A549 (cell line): Measurements from ENCODE around the gene KCNG4. TPM values are rescaled to one million over a fixed set of nuclear protein-coding genes. Genes with fewer than 3 reads are reported as not detected.
A peak's percentile ranks its signal among the peaks of the same experiment; 100 is the strongest.

Experiments
- ATAC-seq, 2 experiments: fragments of 200-7000 bp in 1 of 2; fragments of >200 bp in 1 of 2; cut with Nextera tagmentation in 1 of 2; cut with Tn5 transposase in 1 of 2; 3 replicates each; pipeline versions ENCODE4 v1.8.0 to v1.9.1; 2018 to 2020; ENCODE audit warnings: mild to moderate bottlenecking in 1 of 2, moderate library complexity in 1 of 2
- CTCF ChIA-PET: fragments of 300-600 bp; sonication (Branson Sonifier 250); formaldehyde crosslinking; extraction: SDS; loops from one replicate; lab custom pipeline; 2021; ENCODE audit warnings: antibody characterized with exemption, inconsistent platforms; lab: Yijun Ruan, JAX
- POLR2A ChIA-PET: fragments of 350-600 bp; formaldehyde crosslinking; extraction: SDS; loops from one replicate; lab custom pipeline; 2021; ENCODE audit warnings: antibody characterized with exemption, inconsistent platforms; lab: Yijun Ruan, JAX
- DNase-seq, 2 experiments: peaks; one replicate each; pipeline versions ENCODE4 v3.0.0 to v3.0.0-alpha.2; 2011 to 2016; ENCODE audit warnings: low read depth in 1 of 2, low spot score in 1 of 2
- FAIRE-seq: peaks from 2 replicates; lab custom pipeline; 2011; peaks lifted over from hg19 to GRCh38; lab: Jason Lieb, UNC
- H3K27ac ChIP-seq, 2 experiments: fragments of >200 bp; sonication (Bioruptor Twin); formaldehyde crosslinking; 3 replicates each; pipeline ENCODE4 v1.5.1; 2016 to 2017
- H3K4me1 ChIP-seq: fragments of >200 bp; sonication (Bioruptor Twin); formaldehyde crosslinking; 3 replicates; pipeline ENCODE4 v1.6.1; 2016
- H3K4me2 ChIP-seq: fragments of >200 bp; sonication (Bioruptor Twin); formaldehyde crosslinking; 3 replicates; pipeline ENCODE4 v1.6.1; 2016
- H3K4me3 ChIP-seq: fragments of >200 bp; sonication (Bioruptor Twin); formaldehyde crosslinking; 3 replicates; pipeline ENCODE4 v1.5.1; 2016
- H3K9me3 ChIP-seq: fragments of >200 bp; sonication (Bioruptor Twin); formaldehyde crosslinking; 3 replicates; pipeline ENCODE4 v1.6.1; 2016
- BHLHE40 ChIP-seq: IDR thresholded peaks from 2 replicates; pipeline ENCODE4 v1.6.1; 2012; ENCODE audit warnings: low read depth, low read length, inconsistent platforms
- CBX2 ChIP-seq: fragments of 200-600 bp; sonication (generic); IDR thresholded peaks from 2 replicates; pipeline ENCODE4 v1.6.1; 2016; ENCODE audit warnings: low read depth, mild to moderate bottlenecking, borderline replicate concordance
- CBX8 ChIP-seq: fragments of 200-600 bp; sonication (generic); IDR thresholded peaks from 2 replicates; pipeline ENCODE4 v1.6.1; 2016
- CHD4 ChIP-seq: fragments of 200-600 bp; sonication (generic); IDR thresholded peaks from 2 replicates; pipeline ENCODE4 v1.6.1; 2016; ENCODE audit warnings: antibody characterized with exemption, mild to moderate bottlenecking, borderline replicate concordance
- E2F6 ChIP-seq: IDR thresholded peaks from 2 replicates; pipeline ENCODE4 v1.6.1; 2012; ENCODE audit warnings: low read depth, borderline replicate concordance
- EP300 ChIP-seq, 2 experiments: fragments of >200 bp; sonication (Bioruptor Twin); formaldehyde crosslinking; IDR thresholded peaks; 2 replicates in 1 of 2; 3 replicates in 1 of 2; pipeline ENCODE4 v1.6.1; 2016 to 2017
- ESRRA ChIP-seq: fragments of 150-350 bp; IDR thresholded peaks from 2 replicates; pipeline ENCODE4 v1.6.1; 2014; ENCODE audit warnings: mild to moderate bottlenecking, low read length, borderline replicate concordance
- FOSL2 ChIP-seq, 2 experiments: fragments of 450-650 bp in 1 of 2; fragments of >200 bp in 1 of 2; sonication (Bioruptor Twin) in 1 of 2; formaldehyde crosslinking; IDR thresholded peaks; 2 replicates each; pipeline versions ENCODE4 v1.5.0 to v1.6.1; 2016 to 2020; ENCODE audit warnings: mild to moderate bottlenecking in 1 of 2, moderate library complexity in 1 of 2
- FOXS1 ChIP-seq: fragments of 250-450 bp; sonication (Bioruptor Pico); IDR thresholded peaks from 2 replicates; pipeline ENCODE4 v1.5.0; 2020; ENCODE audit warnings: mild to moderate bottlenecking, moderate library complexity
- HES2 ChIP-seq: fragments of >200 bp; sonication (Bioruptor Twin); formaldehyde crosslinking; IDR thresholded peaks from 2 replicates; pipeline ENCODE4 v1.6.1; 2016
- HEYL ChIP-seq: fragments of 250-450 bp; sonication (Bioruptor Pico); IDR thresholded peaks from 2 replicates; pipeline ENCODE4 v1.8.0; 2021; ENCODE audit warnings: mild to moderate bottlenecking, moderate library complexity
- JUN ChIP-seq, 2 experiments: fragments of >200 bp; sonication (Bioruptor Twin); formaldehyde crosslinking; IDR thresholded peaks; 2 replicates in 1 of 2; 3 replicates in 1 of 2; pipeline ENCODE4 v1.6.1; 2016 to 2017
- KDM5A ChIP-seq: fragments of 200-600 bp; sonication (generic); IDR thresholded peaks from 2 replicates; pipeline ENCODE4 v1.6.1; 2016; ENCODE audit warnings: antibody characterized with exemption, mild to moderate bottlenecking
- POLR2A ChIP-seq: IDR thresholded peaks from 2 replicates; pipeline ENCODE4 v1.6.1; 2012; ENCODE audit warnings: mild to moderate bottlenecking, low read length
- POLR2AphosphoS2 ChIP-seq: conservative IDR thresholded peaks from 2 replicates; pipeline ENCODE4 v1.6.1; 2012; ENCODE audit warnings: low read length, improper control_type of control experiment, inconsistent platforms
- RAD21 ChIP-seq, 2 experiments: fragments of >200 bp in 1 of 2; sonication (Bioruptor Twin) in 1 of 2; formaldehyde crosslinking in 1 of 2; IDR thresholded peaks in 1 of 2; conservative IDR thresholded peaks in 1 of 2; 2 replicates in 1 of 2; 3 replicates in 1 of 2; pipeline ENCODE4 v1.6.1; 2012 to 2018; ENCODE audit warnings: inconsistent platforms in 1 of 2
- REST ChIP-seq: fragments of 200-600 bp; sonication (generic); IDR thresholded peaks from 2 replicates; pipeline ENCODE4 v1.6.1; 2016; ENCODE audit warnings: antibody characterized with exemption, mild to moderate bottlenecking, moderate library complexity
- TP53 ChIP-seq: fragments of 250-450 bp; sonication (Bioruptor Pico); IDR thresholded peaks from 2 replicates; pipeline ENCODE4 v1.5.0; 2021; ENCODE audit warnings: mild to moderate bottlenecking, moderate library complexity
- USF2 ChIP-seq: fragments of 450-650 bp; IDR thresholded peaks from 2 replicates; pipeline ENCODE4 v1.6.1; 2014; ENCODE audit warnings: antibody characterized with exemption
- ZNF302 ChIP-seq: fragments of 250-450 bp; sonication (Bioruptor Pico); IDR thresholded peaks from 2 replicates; pipeline ENCODE4 v1.9.0; 2021; ENCODE audit warnings: inconsistent platforms, mild to moderate bottlenecking, moderate library complexity
- ZSCAN20 ChIP-seq: fragments of 250-450 bp; sonication (Bioruptor Pico); IDR thresholded peaks from 2 replicates; pipeline ENCODE4 v1.8.0; 2022; ENCODE audit warnings: mild to moderate bottlenecking, moderate library complexity
- WGBS: methylation state at CpG from one replicate; pipeline ENCODE4 v1.1.6; 2017; ENCODE audit errors: missing lambda C conversion rate; 5-methylcytosine and 5-hydroxymethylcytosine counted together
- polyA plus RNA-seq, 4 experiments: library from polyadenylated mRNA; depleted of rRNA in 3 of 4; stranded (reverse); fragments of >200 nt; fragmentation: RNase III in 1 of 4; extraction: RNeasy Plus Mini Kit Qiagen cat#74134 plus additional on column Dnase treatment in 1 of 4; gene quantifications; 2 replicates in 3 of 4; 3 replicates in 1 of 4; pipeline ENCODE4 v1.2.3, GENCODE V29; 2011 to 2017

Gene KCNG4
- polyA plus RNA-seq, 2 of the 4 experiments (the other 2 are of a cell fraction): not detected

GRCh38 chr16:84266451-84266850 lies 26.6 kb upstream of the KCNG4 start:
- WGBS: 20% methylated on average over 4 of the region's 4 CpGs
- H3K4me3 ChIP-seq: no peak overlapping the region
- ATAC-seq (peak; percentile 91 to 100), FAIRE-seq (peak; percentile 28), DNase-seq (peak; percentile 74 to 88)
- POLR2A ChIA-PET: interaction anchor here (0.6 to 0.7 kb wide), 2 partner anchors 36 to 242 kb away, joined by 3 to 7 read pairs; no protein-coding TSS in a partner anchor
- peak overlapping the region; percentile 43; the same call in 2 of the 3 replicates for H3K4me2 ChIP-seq
- H3K4me1 ChIP-seq: no peaks in the 10 kb centered on the region
- peak overlapping the region in 1 of 2 experiments; percentile 9; a peak in 1 of 6 replicates for H3K27ac ChIP-seq
- no peaks in the 10 kb centered on the region for H3K9me3 ChIP-seq
- CTCF ChIA-PET: interaction anchor here (0.6 to 17.8 kb wide), 3 partner anchors 11 to 218 kb away, joined by 3 to 245 read pairs (median 78); no protein-coding TSS in a partner anchor
- TF ChIP-seq USF2 (peak; percentile 94), POLR2AphosphoS2 (no peak), JUN (IDR thresholded peaks at IDR 0.05) (no peak), ZNF302 (CRISPR knock-in tag) (no peak)

GRCh38 chr16:84262939-84263338 lies 23.1 kb upstream of the KCNG4 start:
- ChIA-PET POLR2A (no interaction called here), CTCF (interaction anchor here (8.0 kb wide), 1 partner anchor 15 kb away, joined by 78 read pairs; no protein-coding TSS in a partner anchor)
- WGBS: 67% methylated on average over 3 of the region's 3 CpGs
- Histone ChIP-seq H3K4me3 (no peak overlapping the region), H3K4me1 (no peaks in the 10 kb centered on the region), H3K4me2 (no peak overlapping the region), H3K27ac (no peak overlapping the region), H3K9me3 (no peaks in the 10 kb centered on the region)
- FAIRE-seq (no peak), ATAC-seq (no peak), DNase-seq (no peak)
- no peak for TF ChIP-seq ESRRA
- no peak for TF ChIP-seq ZNF302 (CRISPR knock-in tag)
- no peak for TF ChIP-seq REST
- TF ChIP-seq KDM5A: no peak
- no peak for TF ChIP-seq CBX8
- no peak for TF ChIP-seq BHLHE40
- no peak for TF ChIP-seq HEYL (CRISPR knock-in tag)
- no peak for TF ChIP-seq POLR2A
- no peak for TF ChIP-seq CBX2
- no peak for TF ChIP-seq RAD21 (conservative IDR thresholded peaks at IDR 0.05 in 1 of 2, IDR thresholded peaks at IDR 0.05 in 1 of 2)

- CTCF ChIA-PET: interaction anchor here (0.8 to 8.0 kb wide), 3 partner anchors 11 to 222 kb away, joined by 3 to 78 read pairs (median 3); no protein-coding TSS in a partner anchor
- 53% methylated on average over 4 of the region's 4 CpGs for WGBS
- no peaks in the 10 kb centered on the region for H3K9me3 ChIP-seq
- no peaks in the 10 kb centered on the region for H3K4me1 ChIP-seq
- FAIRE-seq (no peak), ATAC-seq (no peak), DNase-seq (no peak)
- no peak overlapping the region for H3K27ac ChIP-seq
- POLR2A ChIA-PET: interaction anchor here (0.6 kb wide), 1 partner anchor 29 kb away, joined by 3 read pairs; no protein-coding TSS in a partner anchor
- no peak overlapping the region for H3K4me2 ChIP-seq
- H3K4me3 ChIP-seq: no peak overlapping the region
- TF ChIP-seq FOXS1 (CRISPR knock-in tag): no peak
- TF ChIP-seq TP53: no peak
- TF ChIP-seq ZSCAN20: no peak
- TF ChIP-seq HES2: no peak
- no peak for TF ChIP-seq CBX8
- TF ChIP-seq CHD4: no peak
- no peak for TF ChIP-seq FOSL2 (IDR thresholded peaks at IDR 0.05)
- no peak for TF ChIP-seq FOSL2 (CRISPR knock-in tag; IDR thresholded peaks at IDR 0.05)
- TF ChIP-seq EP300 (IDR thresholded peaks at IDR 0.05): no peak
- no peak for TF ChIP-seq E2F6
- TF ChIP-seq, all 56 proteins: peak for 0
Observed at GRCh38 chr16:84262031-84262430, 22.2 kb upstream of the KCNG4 start.
